ENCODE data around the gene LDB2. TPM values are rescaled to one million over a fixed set of nuclear protein-coding genes. Genes with fewer than 3 reads are reported as not detected.
A peak's percentile ranks its signal among the peaks of the same experiment; 100 is the strongest.
"Not testable (repeated sequence)": the region's sequence is repeated elsewhere in the genome, so short reads cannot be mapped to it uniquely, and the experiment has no call there.

Gene LDB2
- total and polyA plus RNA-seq, 8 donors = 4.0 to 11.6 (median 5.9) TPM

GRCh38 chr4:16573206-16573605 lies 325.2 kb downstream of the LDB2 start:
- FAIRE-seq = no peak
- 82 to 90% methylated on average over 4 of the region's 4 CpGs for WGBS, 2 donors
- intact Hi-C loops (cut with DNase I) = no loop called here
- H3K9me3 ChIP-seq = no peaks in the 10 kb centered on the region
- H3K4me1 ChIP-seq = no peaks in the 10 kb centered on the region
- H3K36me3 ChIP-seq = no peaks in the 10 kb centered on the region
- no peak overlapping the region for H3K27ac ChIP-seq
- no peak for ATAC-seq
- TF ChIP-seq, protein P1, sequence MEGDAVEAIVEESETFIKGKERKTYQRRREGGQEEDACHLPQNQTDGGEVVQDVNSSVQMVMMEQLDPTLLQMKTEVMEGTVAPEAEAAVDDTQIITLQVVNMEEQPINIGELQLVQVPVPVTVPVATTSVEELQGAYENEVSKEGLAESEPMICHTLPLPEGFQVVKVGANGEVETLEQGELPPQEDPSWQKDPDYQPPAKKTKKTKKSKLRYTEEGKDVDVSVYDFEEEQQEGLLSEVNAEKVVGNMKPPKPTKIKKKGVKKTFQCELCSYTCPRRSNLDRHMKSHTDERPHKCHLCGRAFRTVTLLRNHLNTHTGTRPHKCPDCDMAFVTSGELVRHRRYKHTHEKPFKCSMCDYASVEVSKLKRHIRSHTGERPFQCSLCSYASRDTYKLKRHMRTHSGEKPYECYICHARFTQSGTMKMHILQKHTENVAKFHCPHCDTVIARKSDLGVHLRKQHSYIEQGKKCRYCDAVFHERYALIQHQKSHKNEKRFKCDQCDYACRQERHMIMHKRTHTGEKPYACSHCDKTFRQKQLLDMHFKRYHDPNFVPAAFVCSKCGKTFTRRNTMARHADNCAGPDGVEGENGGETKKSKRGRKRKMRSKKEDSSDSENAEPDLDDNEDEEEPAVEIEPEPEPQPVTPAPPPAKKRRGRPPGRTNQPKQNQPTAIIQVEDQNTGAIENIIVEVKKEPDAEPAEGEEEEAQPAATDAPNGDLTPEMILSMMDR (IDR thresholded peaks at IDR 0.05) = no peak
- DNase-seq = no peak
- no peak overlapping the region for H3K4me3 ChIP-seq
- no peaks in the 10 kb centered on the region for H3K27me3 ChIP-seq

- Histone ChIP-seq H3K36me3 (no peaks in the 10 kb centered on the region), H3K27ac (no peak overlapping the region), H3K9me3 (no peaks in the 10 kb centered on the region), H3K4me3 (no peak overlapping the region), H3K4me1 (no peaks in the 10 kb centered on the region), H3K27me3 (no peaks in the 10 kb centered on the region)
- no peak for DNase-seq
- intact Hi-C loops (cut with DNase I) = no loop called here
- TF ChIP-seq, protein P1 (IDR thresholded peaks at IDR 0.05) = no peak
- 70 to 76% methylated on average over 4 of the region's 4 CpGs for WGBS, 2 donors
- no peak for ATAC-seq
- no peak for FAIRE-seq
These were observed 325.8 kb downstream of the LDB2 start for GRCh38 chr4:16572631-16573030.

DNA sequence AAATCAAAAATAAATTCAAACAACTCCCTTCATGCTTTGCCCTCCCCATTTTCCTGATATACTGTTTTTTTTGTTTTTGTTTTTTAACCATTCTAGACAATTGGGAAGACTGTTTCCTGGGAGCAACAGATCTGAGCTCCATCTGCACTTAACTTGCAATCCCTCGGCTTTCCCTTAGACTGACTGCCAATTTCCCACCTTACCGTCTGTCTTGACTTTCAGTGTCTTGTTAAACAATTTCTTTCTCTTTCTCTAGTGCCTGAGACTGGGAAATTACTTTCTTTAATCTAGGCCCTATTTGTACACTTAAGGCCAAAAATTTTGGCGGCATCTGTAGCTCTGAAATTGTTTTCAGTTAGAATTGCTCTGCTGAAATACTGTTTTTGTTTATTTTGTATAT lies 326.3 kb downstream of the LDB2 start:
- H3K36me3 ChIP-seq = no peaks in the 10 kb centered on the region
- no peak for ATAC-seq
- H3K4me1 ChIP-seq = no peaks in the 10 kb centered on the region
- WGBS, 2 donors = 94 to 96% methylated on average over 3 of the region's 3 CpGs
- H3K27ac ChIP-seq = no peak overlapping the region
- no peak for DNase-seq
- no peaks in the 10 kb centered on the region for H3K27me3 ChIP-seq
- no peak overlapping the region for H3K4me3 ChIP-seq
- intact Hi-C loops (cut with DNase I) = no loop called here
- H3K9me3 ChIP-seq = no peaks in the 10 kb centered on the region
- no peak for FAIRE-seq
- TF ChIP-seq, protein P1 (IDR thresholded peaks at IDR 0.05) = no peak

DNA sequence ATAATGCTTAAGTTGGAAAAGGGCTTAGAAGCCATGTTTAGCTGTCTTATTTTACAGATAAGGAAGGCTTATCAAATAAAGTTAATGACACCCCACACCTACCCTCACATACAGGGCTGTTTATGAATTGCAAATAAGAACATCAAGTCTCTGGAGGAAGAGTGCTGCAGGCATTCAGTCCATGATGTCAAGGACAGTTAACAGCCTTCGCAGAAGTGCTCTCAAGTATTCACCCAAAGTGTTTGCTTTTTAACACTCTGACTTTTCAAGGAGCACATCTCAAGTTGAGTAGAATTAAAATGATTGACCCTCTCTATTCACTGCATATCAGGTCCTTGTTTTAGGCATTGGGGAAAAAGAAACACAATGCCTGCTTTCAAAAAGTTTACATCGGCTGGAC lies 328.7 kb downstream of the LDB2 start:
- Histone ChIP-seq H3K9me3 (no peaks in the 10 kb centered on the region), H3K27me3 (no peaks in the 10 kb centered on the region), H3K4me3 (no peak overlapping the region), H3K36me3 (no peaks in the 10 kb centered on the region), H3K4me1 (no peaks in the 10 kb centered on the region), H3K27ac (no peak overlapping the region)
- intact Hi-C loops (cut with DNase I) = no loop called here
- ATAC-seq (no peak), FAIRE-seq (no peak), DNase-seq (no peak)
- TF ChIP-seq, protein P1 (IDR thresholded peaks at IDR 0.05) = no peak
- WGBS, 2 donors = 81 to 99% methylated on average over 2 of the region's 2 CpGs

DNA sequence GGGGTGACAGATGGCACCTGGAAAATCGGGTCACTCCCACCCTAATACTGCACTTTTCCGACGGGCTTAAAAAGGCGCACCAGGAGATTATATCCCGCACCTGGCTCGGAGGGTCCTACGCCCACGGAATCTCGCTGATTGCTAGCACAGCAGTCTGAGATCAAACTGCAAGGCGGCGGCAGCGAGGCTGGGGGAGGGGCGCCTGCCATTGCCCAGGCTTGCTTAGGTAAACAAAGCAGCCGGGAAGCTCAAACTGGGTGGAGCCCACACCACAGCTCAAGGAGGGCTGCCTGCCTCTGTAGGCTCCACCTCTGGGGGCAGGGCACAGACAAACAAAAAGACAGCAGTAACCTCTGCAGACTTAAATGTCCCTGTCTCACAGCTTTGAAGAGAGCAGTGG lies 341.1 kb downstream of the LDB2 start:
- H3K9me3 ChIP-seq; intact Hi-C loops (cut with DNase I); FAIRE-seq; H3K4me3 ChIP-seq; H3K36me3 ChIP-seq; H3K4me1 ChIP-seq; H3K27ac ChIP-seq; H3K27me3 ChIP-seq; ATAC-seq: not testable (repeated sequence)
- WGBS, 2 donors = 84 to 87% methylated on average over 14 of the region's 14 CpGs
- peak in 1 of 6 donors; percentile 49 for DNase-seq

DNA sequence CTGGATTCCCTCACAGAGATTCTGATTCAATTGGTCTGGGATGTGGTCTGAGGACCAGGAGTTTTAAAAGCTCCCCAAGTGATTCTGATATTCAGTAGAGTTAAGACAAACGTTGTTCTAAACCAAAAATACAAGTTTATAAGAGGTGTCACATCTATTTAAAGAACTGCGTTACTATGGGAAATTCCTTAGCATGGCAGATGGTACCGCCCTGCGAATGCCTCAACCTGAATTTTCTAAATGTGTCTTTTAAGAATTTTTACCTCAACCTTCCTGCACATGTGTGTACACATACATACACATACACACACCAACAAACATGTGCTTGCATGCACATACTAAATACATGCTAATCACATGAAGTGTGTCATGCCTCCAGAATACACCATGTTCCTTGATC lies 343.3 kb downstream of the LDB2 start:
- DNase-seq = no peak
- H3K27me3 ChIP-seq = no peaks in the 10 kb centered on the region
- TF ChIP-seq, protein P1 (IDR thresholded peaks at IDR 0.05) = no peak
- intact Hi-C loops (cut with DNase I) = no loop called here
- ATAC-seq = no peak
- no peak for FAIRE-seq
- no peak overlapping the region for H3K4me3 ChIP-seq
- 80 to 83% methylated on average over 4 of the region's 4 CpGs for WGBS, 2 donors
- H3K4me1 ChIP-seq = no peaks in the 10 kb centered on the region
- no peaks in the 10 kb centered on the region for H3K9me3 ChIP-seq
- H3K27ac ChIP-seq = no peak overlapping the region
- H3K36me3 ChIP-seq = no peaks in the 10 kb centered on the region

All from pancreas (tissue), 10 donors.